K562 (cell line): ENCODE measurements around the gene SLC22A4. TPM values are rescaled to one million over a fixed set of nuclear protein-coding genes. Genes with fewer than 3 reads are reported as not detected.

Experiments
- ATAC-seq: fragments of 200-7000 bp; cut with Tn5 transposase; 3 replicates; pipeline ENCODE4 v1.9.1; 2020; ENCODE audit warnings: moderate library complexity
- BruUV-seq: library from RNA; stranded (reverse); fragments of 400-500 nt; replicated peaks from 2 replicates; lab custom pipeline; 2021; lab: Mats Ljungman, UMichigan
- CTCF ChIA-PET: fragments of 300-600 bp; formaldehyde crosslinking; extraction: SDS; loops from one replicate; lab custom pipeline; 2021; ENCODE audit warnings: low intra/inter-chr PET ratio; lab: Yijun Ruan, JAX
- POLR2A ChIA-PET: fragments of 300-600, 350-650 bp; sonication (Branson Sonifier 250); formaldehyde crosslinking; extraction: SDS; loops from one replicate; lab custom pipeline; 2021; ENCODE audit warnings: antibody characterized with exemption, inconsistent platforms; lab: Yijun Ruan, JAX
- DNase-seq, 4 experiments: peaks; one replicate each; pipeline versions ENCODE4 v3.0.0 to v3.0.0-alpha.2; 2011 to 2018; ENCODE audit warnings: low spot score in 3 of 4, mixed read lengths in 3 of 4; ENCODE audit errors: extremely low read depth in 1 of 4
- FAIRE-seq: peaks from 2 replicates; lab custom pipeline; 2011; peaks lifted over from hg19 to GRCh38; lab: Jason Lieb, UNC
- H2AFZ ChIP-seq: 2 replicates; pipeline ENCODE4 v1.6.0; 2011; ENCODE audit warnings: low read depth, low read length, control low read depth, inconsistent platforms
- H3K27ac ChIP-seq: fragments of 200-600 bp; 3 replicates; pipeline ENCODE4 v1.8.0; 2011; ENCODE audit warnings: low read depth, mild to moderate bottlenecking, control low read depth, inconsistent platforms, low read length, moderate library complexity, mixed read lengths; ENCODE audit errors: extremely low read depth
- H3K27me3 ChIP-seq, 2 experiments: fragments of 300-600 bp in 1 of 2; 2 replicates in 1 of 2; 3 replicates in 1 of 2; pipeline versions ENCODE4 v1.6.0 to v1.8.0; 2011; ENCODE audit warnings: inconsistent platforms in 2 of 2, low read length in 2 of 2, mild to moderate bottlenecking in 1 of 2, mixed read lengths in 1 of 2, moderate library complexity in 1 of 2; ENCODE audit not compliant: control insufficient read depth in 2 of 2, insufficient read depth in 2 of 2
- H3K36me3 ChIP-seq: fragments of 300-600 bp; 3 replicates; pipeline ENCODE4 v1.8.0; 2011; ENCODE audit warnings: mild to moderate bottlenecking, low read length, inconsistent platforms; ENCODE audit not compliant: control insufficient read depth, insufficient read depth
- H3K4me1 ChIP-seq, 2 experiments: fragments of 200-600 bp in 1 of 2; replicated peaks in 1 of 2; 2 replicates in 1 of 2; 3 replicates in 1 of 2; pipeline versions ENCODE4 v1.5.1 to v1.8.0; 2011; ENCODE audit warnings: inconsistent platforms in 2 of 2, low read length in 2 of 2, mild to moderate bottlenecking in 1 of 2, mixed read lengths in 1 of 2, moderate library complexity in 1 of 2; ENCODE audit not compliant: control insufficient read depth in 2 of 2, insufficient read depth in 2 of 2
- H3K4me2 ChIP-seq: 2 replicates; pipeline ENCODE4 v1.6.1; 2011; ENCODE audit warnings: low read length, control low read depth, inconsistent platforms, mixed read lengths; ENCODE audit not compliant: insufficient read depth
- H3K4me3 ChIP-seq: fragments of 200-600 bp; sonication (generic), shearing (Covaris generic); 2 replicates; pipeline ENCODE4 v1.5.1; 2016; ENCODE audit warnings: control low read depth, inconsistent platforms
- H3K79me2 ChIP-seq: fragments of 200-600 bp; 3 replicates; pipeline ENCODE4 v1.8.0; 2011; ENCODE audit warnings: low read length, inconsistent platforms; ENCODE audit not compliant: control insufficient read depth, insufficient read depth
- H3K9ac ChIP-seq, 2 experiments: 2 replicates each; pipeline versions ENCODE4 v1.6.0 to v1.6.1; 2011; ENCODE audit warnings: low read depth in 2 of 2, low read length in 2 of 2, control low read depth in 1 of 2, inconsistent platforms in 1 of 2, mild to moderate bottlenecking in 1 of 2, mixed read lengths in 1 of 2; ENCODE audit not compliant: insufficient read depth in 1 of 2
- H3K9me1 ChIP-seq: one replicate; pipeline ENCODE4 v1.6.0; 2011; ENCODE audit warnings: inconsistent platforms, mild to moderate bottlenecking, low read length, moderate library complexity; ENCODE audit not compliant: control insufficient read depth, insufficient read depth
- H3K9me3 ChIP-seq: replicated peaks from 2 replicates; pipeline ENCODE4 v1.5.1; 2011; ENCODE audit warnings: low read depth, low read length, inconsistent platforms; ENCODE audit not compliant: control insufficient read depth, insufficient read depth
- H4K20me1 ChIP-seq: replicated peaks from 2 replicates; pipeline ENCODE4 v1.6.1; 2011; ENCODE audit warnings: low read length, inconsistent platforms, mixed read lengths; ENCODE audit not compliant: control insufficient read depth, insufficient read depth
- GABPA ChIP-seq: fragments of 200-800 bp; sonication (Bioruptor generic); conservative IDR thresholded peaks from 2 replicates; pipeline ENCODE4 v1.6.1; 2016; ENCODE audit warnings: low read depth, missing genetic modification characterization, missing compliant biosample characterization
- MXD1 ChIP-seq: fragments of 250-450 bp; sonication (Bioruptor Pico); IDR thresholded peaks from 2 replicates; pipeline ENCODE4 v1.8.0; 2021; ENCODE audit warnings: borderline replicate concordance, mild to moderate bottlenecking, moderate library complexity; ENCODE audit not compliant: poor library complexity, severe bottlenecking
- SMAD2 ChIP-seq: fragments of 150-350 bp; IDR thresholded peaks from 2 replicates; pipeline ENCODE4 v1.6.1; 2014; ENCODE audit warnings: low read depth, mild to moderate bottlenecking, low read length
- ZNF224 ChIP-seq: sonication (generic); formaldehyde crosslinking; IDR thresholded peaks from 2 replicates; pipeline ENCODE4 v1.8.0; 2022; ENCODE audit warnings: mild to moderate bottlenecking, missing genetic modification reagents
- WGBS: fragments of 100-300 bp; shearing (Covaris generic); methylation state at CpG from one replicate; pipeline ENCODE4 v1.1.6; 2016; ENCODE audit warnings: low coverage, mixed read lengths; ENCODE audit not compliant: insufficient coverage; ENCODE audit errors: missing lambda C conversion rate; 5-methylcytosine and 5-hydroxymethylcytosine counted together
- in situ Hi-C: fragments of 300-500 bp; cut with MboI; formaldehyde crosslinking; loops from 4 replicates; pipeline ENCODE4 v1.15.0; 2018; ENCODE audit warnings: inconsistent platforms, mixed read lengths
- intact Hi-C: fragments of 100-400 bp; cut with micrococcal nuclease; formaldehyde crosslinking; loops from 2 replicates; pipeline ENCODE4 v1.14.2; 2022
- polyA plus RNA-seq, 8 experiments: library from polyadenylated mRNA; depleted of rRNA in 4 of 8; stranded (reverse) in 5 of 8; unstranded in 3 of 8; fragments of >200 nt; fragmentation: Nextera tagmentation in 2 of 8; fragmentation: Illumina TruSeq in 1 of 8; extraction: Ambion mirVana in 2 of 8; extraction: Trizol in 1 of 8; gene quantifications; 2 replicates each; pipeline versions ENCODE4 v1.2.1 to v1.2.3, GENCODE V29; 2011 to 2014; ENCODE audit warnings: inconsistent platforms in 1 of 8, missing spikeins in 1 of 8
- total RNA-seq, 7 experiments: library from RNA; depleted of rRNA in 6 of 7; stranded (reverse); fragments of >200 nt in 6 of 7; fragmentation: Illumina TruSeq in 2 of 7; extraction: Trizol in 2 of 7; gene quantifications; 2 replicates each; pipeline versions ENCODE4 v1.2.1 to v1.2.3, GENCODE V29; 2011 to 2021; ENCODE audit warnings: low replicate concordance in 1 of 7
- TF ChIP-seq, protein P1 (sequence below): fragments of 250-450 bp; sonication (Bioruptor Pico); IDR thresholded peaks from 2 replicates; pipeline ENCODE4 v1.5.0; 2021

The SLC22A4 gene
- total and polyA plus RNA-seq, 9 of the 15 experiments (the other 6 are each of a cell fraction or from before 2014, with no cell fraction given) = 2.7 to 9.5 (median 6.2) TPM

DNA sequence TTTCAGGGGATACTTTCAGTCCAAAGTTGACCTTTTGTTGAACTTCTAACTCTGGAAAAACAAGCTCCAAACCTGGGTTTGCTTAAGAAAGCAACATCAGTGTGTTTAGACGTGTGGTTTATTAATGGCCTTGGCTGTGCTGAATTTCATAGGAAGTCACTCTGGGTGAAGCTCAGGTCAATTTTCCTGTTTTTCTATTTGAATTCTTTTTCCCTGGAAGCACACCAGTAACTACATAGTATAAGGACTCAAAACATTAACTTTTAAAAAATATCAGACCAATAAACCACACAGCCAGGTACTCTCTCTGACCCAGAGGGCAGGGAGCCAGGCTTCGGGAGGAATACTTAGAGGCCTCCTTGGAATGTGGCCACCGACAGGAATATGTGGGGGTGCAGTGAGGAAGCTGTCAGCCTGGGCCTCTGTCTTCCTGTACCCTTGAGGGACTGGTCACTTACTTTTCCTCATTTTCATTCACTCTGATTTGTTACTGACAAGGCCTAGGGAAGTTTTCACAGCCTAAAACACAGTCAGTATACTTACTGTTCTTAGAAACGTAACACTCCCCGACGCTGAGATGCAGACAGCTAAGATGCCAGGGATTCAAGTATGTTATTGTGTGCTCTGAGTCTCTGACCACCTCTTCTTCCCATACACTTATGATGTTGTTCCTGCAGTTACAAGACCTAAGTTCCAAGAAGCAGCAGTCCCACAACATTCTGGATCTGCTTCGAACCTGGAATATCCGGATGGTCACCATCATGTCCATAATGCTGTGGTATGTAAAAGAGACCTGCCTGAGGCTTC lies 94.3 kb downstream of the SLC22A4 start:
- 77% methylated on average over 8 of the region's 8 CpGs for WGBS
- H3K79me2 ChIP-seq = no peaks in the 10 kb centered on the region
- H3K4me1 ChIP-seq = peaks cover 10 to 12% of the 10 kb centered on the region in 2 experiments; a peak in 3 of 5 replicates
- CTCF ChIA-PET = interaction anchor here (0.6 to 3.9 kb wide), 2 partner anchors 107 to 113 kb away, joined by 3 to 79 read pairs; no protein-coding TSS in a partner anchor
- ATAC-seq = no peak
- intact Hi-C loops = loop anchor here (10.0 kb wide), 2 partner anchors 204 to 324 kb away; partner anchors contain the start of gene IL3
- no peak overlapping the region for H2AFZ ChIP-seq
- peaks cover 74% of the 10 kb centered on the region for H3K36me3 ChIP-seq
- no TSS peak for BruUV-seq
- H3K27ac ChIP-seq = no peak overlapping the region
- no peak for DNase-seq
- FAIRE-seq = peak; percentile 71
- no peak overlapping the region; a peak in 1 of 4 replicates for H3K9ac ChIP-seq
- TF ChIP-seq, protein P1, sequence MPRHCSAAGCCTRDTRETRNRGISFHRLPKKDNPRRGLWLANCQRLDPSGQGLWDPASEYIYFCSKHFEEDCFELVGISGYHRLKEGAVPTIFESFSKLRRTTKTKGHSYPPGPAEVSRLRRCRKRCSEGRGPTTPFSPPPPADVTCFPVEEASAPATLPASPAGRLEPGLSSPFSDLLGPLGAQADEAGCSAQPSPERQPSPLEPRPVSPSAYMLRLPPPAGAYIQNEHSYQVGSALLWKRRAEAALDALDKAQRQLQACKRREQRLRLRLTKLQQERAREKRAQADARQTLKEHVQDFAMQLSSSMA (CRISPR knock-in tag) = no peak
- TF ChIP-seq MXD1 (CRISPR knock-in tag) = no peak
- TF ChIP-seq GABPA (tag) = no peak
- no peak for TF ChIP-seq ZNF224 (CRISPR knock-in tag)
- TF ChIP-seq SMAD2 = no peak
- H3K27me3 ChIP-seq = no peaks in the 10 kb centered on the region
- H3K4me2 ChIP-seq = no peak overlapping the region
- no peaks in the 10 kb centered on the region for H4K20me1 ChIP-seq
- H3K4me3 ChIP-seq = no peak overlapping the region
- no peaks in the 10 kb centered on the region for H3K9me3 ChIP-seq
- no peaks in the 10 kb centered on the region for H3K9me1 ChIP-seq
- POLR2A ChIA-PET = interaction anchor here (0.6 to 2.6 kb wide), 4 partner anchors 10 to 305 kb away, joined by 3 to 12 read pairs (median 4); no protein-coding TSS in a partner anchor
- in situ Hi-C loops = loop anchor here (10.0 to 25.0 kb wide), 2 partner anchors 106 to 326 kb away; partner anchors contain the start of genes CSF2, IL3 and IRF1
